ENCODE data around the gene NCAPG2.

Gene NCAPG2

GRCh38 chr7:158623241-158623640, 81.4 kb downstream of the NCAPG2 start:
- no peak for DNase-seq

- DNase-seq, result no peak
Observed at GRCh38 chr7:158620839-158621441, 83.7 kb downstream of the NCAPG2 start.

- DNase-seq, result no peak
Observed at GRCh38 chr7:158620418-158620817, 84.2 kb downstream of the NCAPG2 start.

GRCh38 chr7:158618745-158619140, 85.9 kb downstream of the NCAPG2 start:
- DNase-seq, result no peak

GRCh38 chr7:158617737-158618128, 86.9 kb downstream of the NCAPG2 start:
- no peak for DNase-seq

GRCh38 chr7:158616050-158616449, 88.6 kb downstream of the NCAPG2 start:
- DNase-seq, result no peak

GRCh38 chr7:158614700-158615099, 89.9 kb downstream of the NCAPG2 start:
- DNase-seq, result no peak

GRCh38 chr7:158613481-158613880, 91.1 kb downstream of the NCAPG2 start:
- peak; percentile 82 for DNase-seq

GRCh38 chr7:158612546-158612945, 92.1 kb downstream of the NCAPG2 start:
- DNase-seq, result no peak

- DNase-seq, result no peak
Observed at GRCh38 chr7:158611541-158611940, 93.1 kb downstream of the NCAPG2 start.

GRCh38 chr7:158609313-158609974, 95.2 kb downstream of the NCAPG2 start:
- no peak for DNase-seq

- no peak for DNase-seq
Observed at GRCh38 chr7:158607563-158607962, 97.0 kb downstream of the NCAPG2 start.

GRCh38 chr7:158606671-158607424, 97.8 kb downstream of the NCAPG2 start:
- no peak for DNase-seq

- DNase-seq, result no peak
Observed at GRCh38 chr7:158606129-158606528, 98.5 kb downstream of the NCAPG2 start.

GRCh38 chr7:158603773-158604755, 100.5 kb downstream of the NCAPG2 start:
- DNase-seq, result no peak

- DNase-seq, result no peak
Observed at GRCh38 chr7:158602905-158603772, 101.5 kb downstream of the NCAPG2 start.

- no peak for DNase-seq
Observed at GRCh38 chr7:158602041-158602440, 102.6 kb downstream of the NCAPG2 start.

GRCh38 chr7:158601090-158601489, 103.5 kb downstream of the NCAPG2 start:
- no peak for DNase-seq

- no peak for DNase-seq
Observed at GRCh38 chr7:158596745-158597144, 107.9 kb downstream of the NCAPG2 start.

- DNase-seq, result no peak
Observed at GRCh38 chr7:158596309-158596708, 108.3 kb downstream of the NCAPG2 start.

- no peak for DNase-seq
Observed at GRCh38 chr7:158595068-158595467, 109.5 kb downstream of the NCAPG2 start.

- no peak for DNase-seq
Observed at GRCh38 chr7:158592541-158592940, 112.1 kb downstream of the NCAPG2 start.
